ENCODE results near the gene MAZ. TPM values are rescaled to one million over a fixed set of nuclear protein-coding genes. Genes with fewer than 3 reads are reported as not detected.
A peak's percentile ranks its signal among the peaks of the same experiment; 100 is the strongest.

Gene MAZ
- polyA plus RNA-seq, 1 experiment: 58.4 TPM

DNA sequence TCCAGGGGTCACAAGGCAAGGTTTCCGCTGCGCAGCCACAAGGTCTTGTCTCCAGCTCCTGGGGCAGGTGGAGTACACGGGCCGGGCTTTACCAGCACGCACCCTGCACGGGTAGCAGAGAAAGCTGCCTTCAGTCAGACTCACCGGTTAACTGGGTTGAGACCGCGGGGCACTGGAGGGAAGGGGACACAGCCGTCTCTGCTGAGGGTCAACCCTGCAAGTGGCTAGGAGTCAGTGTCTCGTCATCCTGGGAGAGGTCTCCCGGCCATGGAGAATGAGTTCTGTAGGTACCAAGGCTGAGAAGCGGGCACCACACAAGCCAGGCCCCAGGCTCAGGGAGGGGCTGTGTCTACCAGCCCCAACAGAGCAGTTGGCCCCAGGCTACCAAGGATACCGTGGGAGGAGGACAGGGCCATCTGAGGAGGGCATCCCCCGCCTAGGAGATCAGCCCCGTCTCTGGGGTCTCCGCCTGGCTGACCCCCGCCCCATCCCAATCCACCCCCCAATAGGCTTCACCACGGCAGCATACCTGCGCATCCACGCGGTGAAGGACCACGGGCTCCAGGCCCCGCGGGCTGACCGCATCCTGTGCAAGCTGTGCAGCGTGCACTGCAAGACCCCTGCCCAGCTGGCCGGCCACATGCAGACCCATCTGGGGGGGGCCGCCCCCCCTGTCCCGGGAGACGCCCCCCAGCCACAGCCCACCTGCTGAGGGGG lies 2.9 kb downstream of the MAZ start:
- Histone ChIP-seq H3K27me3 (ENCODE audit: control insufficient read depth, insufficient read depth, low read length) (no peaks in the 10 kb centered on the region), H3K4me3 (ENCODE audit: low read depth, low read length) (peak overlapping the region; percentile 72), H3K9me3 (ENCODE audit: control insufficient read depth, insufficient read depth, low read length) (no peaks in the 10 kb centered on the region), H3K27ac (ENCODE audit: low read depth, low read length) (no peak overlapping the region)
- CTCF ChIA-PET: interaction anchor here (2.0 to 3.2 kb wide), 2 partner anchors 7 to 40 kb away, joined by 13 to 45 read pairs; partner anchors contain the start of gene PAGR1
- POLR2A ChIA-PET: no interaction called here
- no peak for DNase-seq (ENCODE audit: low read depth, low spot score)
- TF ChIP-seq, protein P1, sequence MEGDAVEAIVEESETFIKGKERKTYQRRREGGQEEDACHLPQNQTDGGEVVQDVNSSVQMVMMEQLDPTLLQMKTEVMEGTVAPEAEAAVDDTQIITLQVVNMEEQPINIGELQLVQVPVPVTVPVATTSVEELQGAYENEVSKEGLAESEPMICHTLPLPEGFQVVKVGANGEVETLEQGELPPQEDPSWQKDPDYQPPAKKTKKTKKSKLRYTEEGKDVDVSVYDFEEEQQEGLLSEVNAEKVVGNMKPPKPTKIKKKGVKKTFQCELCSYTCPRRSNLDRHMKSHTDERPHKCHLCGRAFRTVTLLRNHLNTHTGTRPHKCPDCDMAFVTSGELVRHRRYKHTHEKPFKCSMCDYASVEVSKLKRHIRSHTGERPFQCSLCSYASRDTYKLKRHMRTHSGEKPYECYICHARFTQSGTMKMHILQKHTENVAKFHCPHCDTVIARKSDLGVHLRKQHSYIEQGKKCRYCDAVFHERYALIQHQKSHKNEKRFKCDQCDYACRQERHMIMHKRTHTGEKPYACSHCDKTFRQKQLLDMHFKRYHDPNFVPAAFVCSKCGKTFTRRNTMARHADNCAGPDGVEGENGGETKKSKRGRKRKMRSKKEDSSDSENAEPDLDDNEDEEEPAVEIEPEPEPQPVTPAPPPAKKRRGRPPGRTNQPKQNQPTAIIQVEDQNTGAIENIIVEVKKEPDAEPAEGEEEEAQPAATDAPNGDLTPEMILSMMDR (IDR thresholded peaks at IDR 0.05; ENCODE audit: low read depth, low read length): no peak

DNA sequence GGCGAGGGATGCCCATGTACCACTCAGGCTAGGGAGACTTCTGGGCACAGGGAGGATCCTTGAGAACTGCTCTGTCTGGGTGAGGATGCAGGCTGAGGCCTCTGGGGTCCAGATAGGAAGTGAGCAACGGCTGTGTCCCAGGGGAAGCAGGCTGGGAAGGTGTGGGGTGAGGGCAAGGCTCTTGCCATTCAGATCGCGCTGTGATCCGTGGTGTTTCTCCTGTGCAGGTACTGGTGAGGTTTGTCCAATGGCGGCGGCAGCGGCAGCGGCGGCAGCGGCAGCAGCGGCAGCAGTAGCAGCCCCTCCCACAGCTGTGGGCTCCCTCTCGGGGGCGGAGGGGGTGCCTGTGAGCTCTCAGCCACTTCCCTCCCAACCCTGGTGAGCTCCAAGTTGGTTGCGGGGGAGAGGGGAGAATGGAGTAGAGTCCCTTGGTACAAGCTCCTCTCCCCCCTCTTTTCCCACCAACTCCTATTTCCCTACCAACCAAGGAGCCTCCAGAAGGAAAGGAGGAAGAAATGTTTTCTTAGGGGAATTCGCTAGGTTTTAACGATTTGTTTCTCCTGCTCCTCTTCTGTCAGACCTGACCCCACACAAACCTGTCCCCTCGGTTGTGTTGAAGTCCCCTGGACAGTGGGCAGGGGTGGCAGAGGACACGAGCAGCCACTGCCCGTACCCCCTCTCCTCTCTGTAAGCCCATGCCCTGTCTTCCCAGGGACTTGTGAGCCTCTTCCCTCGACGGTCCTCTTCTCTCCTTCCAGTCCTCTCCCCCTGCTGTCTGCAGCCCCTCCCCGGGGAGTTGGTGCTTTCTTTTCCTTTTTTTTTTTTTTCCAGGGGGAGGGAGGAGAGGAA lies 3.7 kb downstream of the MAZ start:
- DNase-seq (ENCODE audit: low read depth, low spot score): no peak
- Histone ChIP-seq H3K9me3 (ENCODE audit: control insufficient read depth, insufficient read depth, low read length) (no peaks in the 10 kb centered on the region), H3K4me3 (ENCODE audit: low read depth, low read length) (peak overlapping the region; percentile 5; the same call in 1 of the 2 replicates), H3K27me3 (ENCODE audit: control insufficient read depth, insufficient read depth, low read length) (no peaks in the 10 kb centered on the region), H3K27ac (ENCODE audit: low read depth, low read length) (peak overlapping the region; percentile 31)
- ChIA-PET CTCF (interaction anchor here (1.0 kb wide), 1 partner anchor 38 kb away, joined by 3 read pairs; no protein-coding TSS in a partner anchor), POLR2A (interaction anchor here (1.1 kb wide), 1 partner anchor 16 kb away, joined by 3 read pairs; no protein-coding TSS in a partner anchor)
- TF ChIP-seq, protein P1 (IDR thresholded peaks at IDR 0.05; ENCODE audit: low read depth, low read length): no peak

DNA sequence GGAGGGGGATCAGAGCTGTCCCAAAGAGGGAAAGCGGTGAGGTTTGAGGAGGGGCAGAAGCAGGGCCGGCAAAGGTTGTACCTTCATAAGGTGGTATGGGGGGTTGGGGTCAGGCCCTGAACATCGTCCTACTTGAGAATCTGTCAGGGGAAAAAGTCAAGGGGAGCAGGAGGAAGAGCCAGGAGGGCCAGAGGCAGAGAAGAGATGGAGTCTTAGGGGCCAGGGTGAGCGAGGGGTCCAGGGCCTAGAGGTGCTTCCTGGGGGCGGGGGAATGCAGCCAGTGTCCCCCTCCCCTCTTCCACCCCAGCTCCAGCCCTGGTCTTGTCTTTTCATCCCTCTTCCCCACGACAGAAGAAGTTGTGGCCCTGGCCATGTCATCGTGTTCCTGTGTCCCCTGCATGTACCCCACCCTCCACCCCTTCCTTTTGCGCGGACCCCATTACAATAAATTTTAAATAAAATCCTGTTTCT lies 4.4 kb downstream of the MAZ start:
- Histone ChIP-seq H3K9me3 (ENCODE audit: control insufficient read depth, insufficient read depth, low read length) (no peaks in the 10 kb centered on the region), H3K27me3 (ENCODE audit: control insufficient read depth, insufficient read depth, low read length) (no peaks in the 10 kb centered on the region), H3K27ac (ENCODE audit: low read depth, low read length) (peak overlapping the region; percentile 31), H3K4me3 (ENCODE audit: low read depth, low read length) (no peak overlapping the region; the same call in 1 of the 2 replicates)
- ChIA-PET POLR2A (interaction anchor here (1.0 to 1.1 kb wide), 2 partner anchors 15 to 255 kb away, joined by 3 read pairs; partner anchors contain the start of gene ALDOA), CTCF (interaction anchor here (1.0 kb wide), 1 partner anchor 37 kb away, joined by 3 read pairs; no protein-coding TSS in a partner anchor)
- TF ChIP-seq, protein P1 (IDR thresholded peaks at IDR 0.05; ENCODE audit: low read depth, low read length): no peak
- no peak for DNase-seq (ENCODE audit: low read depth, low spot score)

DNA sequence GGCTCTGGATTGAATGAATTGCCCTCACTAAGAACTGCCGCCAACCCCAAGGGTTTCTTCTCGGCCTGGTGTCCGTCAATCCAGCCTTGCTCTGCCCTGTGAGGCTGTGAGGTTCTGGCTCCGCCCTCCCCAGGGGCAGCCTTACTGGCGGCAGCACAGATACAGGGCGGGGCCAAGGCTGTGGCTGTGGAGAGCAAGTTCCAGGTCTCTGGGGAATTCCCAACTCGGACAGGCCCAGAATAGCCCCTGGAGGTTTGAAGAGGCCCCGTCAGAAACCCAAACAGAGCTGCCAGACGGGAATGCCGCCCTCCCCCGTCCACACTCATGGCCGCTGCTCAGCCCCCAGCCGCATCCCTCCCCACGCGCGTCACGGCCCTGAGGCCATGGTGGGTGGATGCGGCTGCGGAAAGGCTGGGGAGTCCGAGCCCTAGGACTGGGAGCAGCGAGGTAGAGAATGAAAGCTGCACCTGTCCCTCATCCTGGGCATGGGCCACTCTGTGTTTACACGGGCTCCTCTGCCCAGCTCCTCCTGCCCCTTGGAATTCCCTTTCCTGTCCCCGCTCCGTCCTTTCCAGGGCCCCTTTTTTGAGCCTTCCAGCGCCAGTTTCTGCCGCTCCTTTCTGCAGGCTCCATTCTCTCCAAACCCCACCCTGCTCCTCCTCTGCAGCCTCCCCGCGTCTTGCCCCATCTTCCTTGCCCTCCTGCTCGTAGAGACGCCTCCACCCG lies 5.0 kb downstream of the MAZ start:
- TF ChIP-seq, protein P1 (IDR thresholded peaks at IDR 0.05; ENCODE audit: low read depth, low read length): no peak; the same call in 1 of the 2 replicates
- no peaks in the 10 kb centered on the region; the same call in 1 of the 2 replicates for H3K9me3 ChIP-seq (ENCODE audit: control insufficient read depth, insufficient read depth, low read length)
- CTCF ChIA-PET: interaction anchor here (2.5 kb wide), 1 partner anchor 37 kb away, joined by 9 read pairs; no protein-coding TSS in a partner anchor
- DNase-seq (ENCODE audit: low read depth, low spot score): peak; percentile 95
- POLR2A ChIA-PET: interaction anchor here (0.6 to 1.9 kb wide), 6 partner anchors 9 to 254 kb away, joined by 3 to 11 read pairs (median 4); partner anchors contain the start of genes ALDOA and MVP
- peak overlapping the region; percentile 75 for H3K4me3 ChIP-seq (ENCODE audit: low read depth, low read length)
- peak overlapping the region; percentile 84 for H3K27ac ChIP-seq (ENCODE audit: low read depth, low read length)
- H3K27me3 ChIP-seq (ENCODE audit: control insufficient read depth, insufficient read depth, low read length): no peaks in the 10 kb centered on the region

Data from AG04450 (cell line).